NCI-H1417 treated with DMSO at 0.1 percent for 48 hours (cell line): ENCODE results near the gene SAE1.

Source experiments
- DNase-seq: peaks from one replicate; lab custom pipeline; 2025; lab: John Stamatoyannopoulos, UW

Gene SAE1

GRCh38 chr19:47221080-47221841 lies 90.6 kb downstream of the SAE1 start:
- no peak for DNase-seq

DNA sequence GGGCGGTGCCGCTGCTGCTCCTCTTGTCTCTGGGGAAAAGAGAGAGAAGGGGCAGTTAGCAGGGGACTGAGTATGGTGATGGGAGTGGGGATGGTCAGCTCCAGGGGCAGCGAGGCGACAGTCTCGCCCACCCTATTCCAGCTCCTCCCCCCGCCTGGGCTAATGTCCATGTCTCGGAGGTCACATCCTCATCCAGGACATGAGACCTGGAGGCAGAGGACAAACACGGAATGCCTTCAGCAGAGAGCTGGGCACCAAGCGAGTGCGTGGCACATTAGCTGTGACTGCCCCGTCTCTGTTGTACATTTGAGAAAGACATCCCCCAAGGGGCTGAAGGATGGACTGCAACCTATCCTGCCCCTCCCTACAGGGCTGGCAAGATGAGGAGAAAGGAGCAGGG lies 91.3 kb downstream of the SAE1 start:
- DNase-seq, result no peak

GRCh38 chr19:47225746-47226425 lies 95.3 kb downstream of the SAE1 start:
- DNase-seq, result peak; percentile 33

- DNase-seq, result no peak
These were observed 96.1 kb downstream of the SAE1 start for GRCh38 chr19:47226426-47227351.

DNA sequence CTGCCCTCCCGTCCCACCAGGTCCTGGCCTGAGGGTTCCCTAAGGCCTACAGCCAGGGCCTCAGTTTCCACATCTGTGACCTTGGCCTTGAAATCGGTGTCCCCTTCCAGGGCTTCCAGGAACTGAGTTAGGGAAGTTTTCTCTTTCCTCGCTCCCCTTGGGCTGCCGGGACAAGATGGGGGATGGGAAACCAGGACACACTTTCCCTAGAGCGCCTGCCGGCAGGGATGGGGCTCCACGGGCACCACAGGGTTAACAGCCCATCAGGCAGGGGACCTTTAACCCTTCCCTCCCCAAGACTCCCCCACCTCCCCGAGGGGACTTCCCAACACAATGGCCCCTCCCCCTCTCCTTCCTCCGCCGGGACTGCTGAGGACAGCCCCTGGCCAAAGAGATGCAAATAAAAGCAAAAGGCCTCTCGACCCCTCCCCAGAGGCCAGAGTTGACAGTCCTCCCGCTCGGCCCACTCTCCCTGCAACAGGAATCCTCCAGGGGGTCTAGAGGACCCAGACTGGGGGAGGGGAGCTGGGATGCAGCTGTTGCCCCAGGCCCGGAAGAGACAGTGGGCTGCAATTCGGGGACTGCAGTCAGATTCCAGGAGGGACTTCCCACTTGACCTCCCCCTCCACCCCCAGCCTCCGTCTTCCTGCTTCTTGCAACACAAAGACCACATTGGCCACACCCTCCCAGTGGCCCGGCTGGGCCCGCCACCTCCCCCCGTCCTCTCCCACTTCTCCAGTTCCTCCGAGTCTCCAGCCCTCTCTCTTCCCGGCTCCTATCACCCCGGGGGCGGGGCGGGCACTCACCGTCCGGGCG lies 96.9 kb downstream of the SAE1 start:
- no peak for DNase-seq

GRCh38 chr19:47228168-47228936 lies 97.7 kb downstream of the SAE1 start:
- no peak for DNase-seq

DNA sequence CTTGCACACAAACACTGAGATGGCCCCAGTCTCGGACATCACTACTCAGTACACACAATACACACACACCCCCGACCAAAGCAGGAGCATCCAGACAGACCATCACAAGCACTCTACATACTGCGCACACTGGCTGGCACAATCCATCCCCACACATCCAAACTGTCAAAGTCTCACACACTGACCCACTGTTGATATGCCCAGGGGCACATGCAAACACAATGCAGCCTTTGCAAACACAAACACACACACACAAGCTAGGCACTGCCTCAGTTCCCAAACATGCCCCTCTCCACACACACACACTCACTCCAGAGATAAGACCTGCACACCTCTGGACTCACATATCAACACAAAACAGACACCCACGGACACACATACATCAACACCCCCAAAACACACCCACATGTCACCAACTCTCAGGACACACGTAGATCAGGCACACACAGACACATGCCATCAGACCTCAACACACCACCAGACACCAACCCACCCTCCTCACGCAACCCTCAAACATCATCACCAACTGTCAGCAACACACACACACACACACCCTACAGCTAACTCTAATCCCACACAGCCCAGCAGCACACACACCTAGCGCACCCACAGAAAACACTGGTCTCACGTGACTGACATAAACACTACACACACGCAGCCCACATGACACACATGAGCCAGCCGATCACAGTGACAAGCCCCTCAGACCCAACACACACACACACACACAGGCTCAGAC lies 98.5 kb downstream of the SAE1 start:
- DNase-seq, result no peak

DNA sequence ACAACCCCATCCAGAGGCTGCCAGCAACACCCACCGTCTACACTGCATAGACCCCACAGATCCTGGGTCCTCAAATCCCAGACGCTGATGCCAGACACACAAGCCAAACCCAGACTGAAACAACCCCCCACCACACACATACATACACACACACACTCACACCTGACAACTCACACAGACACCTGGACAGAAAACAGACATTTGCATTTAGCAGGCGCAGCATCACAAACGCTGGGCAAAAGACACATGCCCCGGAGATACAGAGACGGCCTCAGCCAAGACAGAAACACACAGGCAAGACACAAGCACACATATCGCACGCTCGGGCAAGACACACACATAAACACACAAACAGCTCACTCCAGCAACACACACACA lies 99.0 kb downstream of the SAE1 start:
- DNase-seq, result no peak

- DNase-seq, result no peak
These were observed 99.7 kb downstream of the SAE1 start for GRCh38 chr19:47230054-47230920.

DNA sequence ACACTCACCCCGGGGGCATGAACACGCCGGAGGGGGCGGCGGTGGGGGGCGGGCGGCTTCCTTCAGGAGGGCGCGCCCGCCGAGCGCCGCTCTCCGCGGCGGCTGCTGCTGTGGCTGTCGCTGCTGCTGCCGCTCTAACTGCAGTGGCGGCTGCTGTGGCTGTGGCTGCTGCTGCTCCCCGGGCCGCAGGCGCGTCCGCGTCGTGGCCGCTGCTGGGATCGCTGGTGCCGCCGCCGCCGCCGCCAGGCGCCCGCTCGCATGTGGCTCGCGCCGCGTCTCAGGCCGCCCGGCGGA lies 100.2 kb downstream of the SAE1 start, which contains the start of gene BBC3:
BBC3 (minus strand) TSS at position 279 of the 294 bp plus-strand sequence. CDS start 2,768 bp downstream, outside the sequence.
- DNase-seq, result no peak

DNA sequence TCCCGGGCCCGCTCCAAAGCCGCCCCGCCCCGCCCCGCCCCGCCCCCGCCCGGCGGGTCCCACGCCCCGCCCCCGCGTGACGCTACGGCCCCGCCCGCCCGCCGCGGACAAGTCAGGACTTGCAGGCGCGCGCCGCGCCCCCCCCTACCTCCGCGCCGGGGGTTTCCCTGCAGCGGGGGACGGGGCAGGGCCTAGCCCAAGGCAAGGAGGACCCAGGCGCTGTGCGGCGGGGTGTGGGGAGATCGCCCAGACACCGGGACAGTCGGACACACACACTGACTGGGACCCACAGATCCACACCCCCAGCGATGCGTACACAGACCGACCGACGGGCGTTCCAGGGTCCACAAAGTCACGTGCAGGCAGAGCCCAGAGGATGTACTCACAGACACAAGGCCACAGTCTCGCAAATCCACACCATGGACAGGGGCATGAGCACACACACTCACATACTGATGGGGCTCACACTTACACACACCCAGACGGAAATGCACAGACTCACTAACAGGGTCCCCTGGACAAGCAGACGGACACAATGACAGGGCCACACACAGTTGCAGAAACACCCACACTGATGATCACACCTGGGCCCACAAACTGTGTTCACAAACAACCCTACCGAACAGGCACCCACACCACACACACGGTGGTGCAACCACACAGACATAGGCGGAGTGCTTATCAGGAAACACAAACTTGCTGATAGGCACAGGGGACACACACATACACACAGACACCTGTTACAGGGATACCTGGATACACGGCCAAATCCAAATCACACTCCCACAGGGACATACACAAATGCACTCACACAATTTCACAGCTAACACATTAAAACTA lies 100.8 kb downstream of the SAE1 start:
- DNase-seq, result no peak

GRCh38 chr19:47232422-47233211 lies 102.0 kb downstream of the SAE1 start:
- DNase-seq, result no peak

DNA sequence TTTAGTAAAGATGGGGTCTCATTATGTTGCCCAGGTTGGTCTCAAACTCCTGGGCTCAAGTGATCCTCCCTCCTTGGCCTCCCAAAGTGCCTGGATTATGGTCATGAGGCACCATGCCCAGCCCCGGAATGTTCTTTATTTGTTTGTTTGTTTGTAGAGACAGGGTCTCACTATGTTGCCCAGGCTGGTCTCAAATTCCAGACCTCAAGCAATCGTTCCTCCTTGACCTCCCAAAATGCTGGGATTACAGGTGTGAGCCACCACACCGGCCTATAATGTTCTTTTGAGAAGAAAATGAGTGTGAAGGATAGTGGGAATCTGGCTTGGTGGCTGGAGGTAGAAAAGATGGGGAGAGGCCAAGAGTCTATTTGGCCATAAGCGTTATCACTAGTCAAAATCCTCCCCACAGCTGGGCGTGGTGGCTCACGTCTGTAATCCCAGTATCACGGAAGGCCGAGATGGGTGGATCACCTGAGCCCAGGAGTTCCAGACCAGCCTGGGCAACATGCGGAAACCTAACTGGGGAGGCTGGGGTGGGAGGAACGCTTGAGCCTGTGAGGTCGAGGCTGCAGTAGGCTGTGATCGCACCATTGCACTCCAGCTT lies 105.5 kb downstream of the SAE1 start:
- DNase-seq, result no peak

DNA sequence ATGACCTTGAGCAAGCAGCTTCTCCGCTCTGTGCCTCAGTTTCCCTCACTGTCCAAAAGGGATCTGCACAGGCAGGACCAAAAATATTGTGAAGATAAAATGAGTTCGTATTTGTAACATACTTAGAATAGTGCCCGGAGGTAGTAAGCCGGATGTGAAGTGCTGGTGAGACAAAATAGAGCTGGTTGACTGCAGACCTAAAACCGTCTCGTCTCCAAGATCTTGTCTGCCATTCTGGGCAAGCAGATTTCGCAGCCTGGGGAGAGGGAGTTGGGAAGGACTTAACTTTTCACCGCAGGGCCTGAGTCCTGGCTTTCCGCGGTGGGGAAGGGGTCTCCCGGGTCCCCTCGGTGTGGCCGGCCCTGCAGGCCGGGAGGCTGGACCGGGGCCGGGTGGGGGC lies 108.5 kb downstream of the SAE1 start:
- no peak for DNase-seq

- DNase-seq, result peak; percentile 55
These were observed 109.1 kb downstream of the SAE1 start for GRCh38 chr19:47239610-47240296.

- no peak for DNase-seq
These were observed 109.9 kb downstream of the SAE1 start for GRCh38 chr19:47240556-47240955.
